Panc1 (cell line): ENCODE data around the gene DENND5B. TPM values are rescaled to one million over a fixed set of nuclear protein-coding genes. Genes with fewer than 3 reads are reported as not detected.

Experiments used
- ATAC-seq: fragments of 200-7000 bp; cut with Tn5 transposase; 2 replicates; pipeline ENCODE4 v1.9.1; 2020; ENCODE audit warnings: mild to moderate bottlenecking, moderate library complexity
- BruUV-seq: library from RNA; stranded (reverse); fragments of 400-500 nt; replicated peaks from 2 replicates; lab custom pipeline; 2021; lab: Mats Ljungman, UMichigan
- CTCF ChIA-PET: fragments of 300-600 bp; sonication (Branson Sonifier 250); formaldehyde crosslinking; loops from one replicate; lab custom pipeline; 2022; ENCODE audit warnings: antibody characterized with exemption; lab: Charles Lee
- POLR2A ChIA-PET: fragments of 300-600 bp; sonication (Branson Sonifier 250); formaldehyde crosslinking; loops from one replicate; lab custom pipeline; 2022; ENCODE audit warnings: antibody characterized with exemption; lab: Charles Lee
- DNase-seq: peaks from one replicate; pipeline ENCODE4 v3.0.0-alpha.2; 2010; ENCODE audit warnings: low read depth, low spot score
- H3K27ac ChIP-seq: 2 replicates; pipeline ENCODE4 v1.5.1; 2011; ENCODE audit warnings: mild to moderate bottlenecking, low read length, inconsistent platforms
- H3K27me3 ChIP-seq: fragments of 200-500 bp; sonication (Bioruptor generic); 2 replicates; pipeline ENCODE4 v1.6.0; 2014; ENCODE audit warnings: low read length, inconsistent platforms; ENCODE audit not compliant: control insufficient read depth, insufficient read depth
- H3K36me3 ChIP-seq: fragments of 200-500 bp; sonication (Bioruptor generic); 2 replicates; pipeline ENCODE4 v1.5.1; 2014; ENCODE audit warnings: inconsistent platforms, mild to moderate bottlenecking, low read length, moderate library complexity; ENCODE audit not compliant: control insufficient read depth, insufficient read depth
- H3K4me1 ChIP-seq: 2 replicates; pipeline ENCODE4 v1.5.1; 2011; ENCODE audit warnings: inconsistent platforms, mild to moderate bottlenecking, low read length, moderate library complexity; ENCODE audit not compliant: control insufficient read depth, insufficient read depth
- H3K4me3 ChIP-seq, 2 experiments: 2 replicates each; pipeline ENCODE4 v1.5.1; 2011 to 2012; ENCODE audit warnings: low read depth in 2 of 2, low read length in 2 of 2, mild to moderate bottlenecking in 2 of 2, inconsistent platforms in 1 of 2, moderate library complexity in 1 of 2
- H3K9me3 ChIP-seq: fragments of 200-500 bp; sonication (Bioruptor generic); 2 replicates; pipeline ENCODE4 v1.5.1; 2014; ENCODE audit warnings: low read depth, mild to moderate bottlenecking, inconsistent platforms, low read length, moderate library complexity; ENCODE audit not compliant: control insufficient read depth, insufficient read depth
- CTCF ChIP-seq: fragments of 450-650 bp; IDR thresholded peaks from 2 replicates; pipeline ENCODE4 v1.5.1; 2017; ENCODE audit warnings: mild to moderate bottlenecking
- POLR2AphosphoS5 ChIP-seq: IDR thresholded peaks from 2 replicates; pipeline ENCODE4 v1.6.1; 2012; ENCODE audit warnings: mild to moderate bottlenecking, low read depth, low read length, moderate library complexity
- SIN3A ChIP-seq: IDR thresholded peaks from 2 replicates; pipeline ENCODE4 v1.6.1; 2012; ENCODE audit warnings: low read depth, mild to moderate bottlenecking, low read length, moderate library complexity, borderline replicate concordance; ENCODE audit not compliant: insufficient read depth
- TCF7L2 ChIP-seq: IDR thresholded peaks from 2 replicates; pipeline ENCODE4 v1.6.1; 2011; ENCODE audit warnings: mild to moderate bottlenecking, low read depth, low read length, inconsistent platforms
- in situ Hi-C: cut with HindIII; loops from 2 replicates; pipeline ENCODE4 v1.10.0; 2016; ENCODE audit warnings: low sequenced_read_pairs, low pct_unique_long_range_greater_than_20kb
- intact Hi-C: fragments of 100-400 bp; cut with micrococcal nuclease; formaldehyde crosslinking; loops from one replicate; pipeline ENCODE4 v1.10.0; 2022; ENCODE audit not compliant: unreplicated experiment
- total RNA-seq: library from RNA; stranded (reverse); gene quantifications from one replicate; pipeline ENCODE4 v1.2.1, GENCODE V29; 2021; ENCODE audit not compliant: unreplicated experiment
- TF ChIP-seq, protein P1 (sequence below), 2 experiments: IDR thresholded peaks; 2 replicates each; pipeline ENCODE4 v1.6.1; 2011 to 2012; ENCODE audit warnings: low read depth in 2 of 2, control low read depth in 1 of 2, low read length in 1 of 2, mild to moderate bottlenecking in 1 of 2, moderate library complexity in 1 of 2; ENCODE audit not compliant: insufficient read depth in 1 of 2

The DENND5B gene
- total RNA-seq, 1 experiment from 2014 or later: 36.8 TPM

DNA sequence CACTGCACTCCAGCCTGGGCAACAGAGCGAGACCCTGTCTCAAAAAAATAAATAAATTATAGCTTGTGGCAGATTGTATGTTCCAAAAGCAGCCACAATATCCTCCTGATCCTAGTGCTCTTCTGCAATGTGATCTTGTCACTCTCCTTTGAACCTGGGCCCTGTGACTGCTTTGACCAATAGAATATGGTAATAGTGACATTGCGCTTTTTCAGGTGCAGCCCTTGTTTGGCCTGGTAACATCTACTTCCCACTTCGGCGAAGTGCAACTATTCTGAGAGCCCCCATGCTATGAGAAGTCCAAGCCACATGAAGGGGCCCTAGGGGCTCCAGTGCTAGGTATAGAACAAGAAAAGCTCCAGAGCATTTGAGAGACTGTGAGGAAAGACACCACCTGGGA is 31.1 kb upstream of the DENND5B start:
- ChIA-PET CTCF (no interaction called here), POLR2A (no interaction called here)
- TF ChIP-seq CTCF: no peak
- TF ChIP-seq POLR2AphosphoS5: no peak
- TF ChIP-seq, protein P1, sequence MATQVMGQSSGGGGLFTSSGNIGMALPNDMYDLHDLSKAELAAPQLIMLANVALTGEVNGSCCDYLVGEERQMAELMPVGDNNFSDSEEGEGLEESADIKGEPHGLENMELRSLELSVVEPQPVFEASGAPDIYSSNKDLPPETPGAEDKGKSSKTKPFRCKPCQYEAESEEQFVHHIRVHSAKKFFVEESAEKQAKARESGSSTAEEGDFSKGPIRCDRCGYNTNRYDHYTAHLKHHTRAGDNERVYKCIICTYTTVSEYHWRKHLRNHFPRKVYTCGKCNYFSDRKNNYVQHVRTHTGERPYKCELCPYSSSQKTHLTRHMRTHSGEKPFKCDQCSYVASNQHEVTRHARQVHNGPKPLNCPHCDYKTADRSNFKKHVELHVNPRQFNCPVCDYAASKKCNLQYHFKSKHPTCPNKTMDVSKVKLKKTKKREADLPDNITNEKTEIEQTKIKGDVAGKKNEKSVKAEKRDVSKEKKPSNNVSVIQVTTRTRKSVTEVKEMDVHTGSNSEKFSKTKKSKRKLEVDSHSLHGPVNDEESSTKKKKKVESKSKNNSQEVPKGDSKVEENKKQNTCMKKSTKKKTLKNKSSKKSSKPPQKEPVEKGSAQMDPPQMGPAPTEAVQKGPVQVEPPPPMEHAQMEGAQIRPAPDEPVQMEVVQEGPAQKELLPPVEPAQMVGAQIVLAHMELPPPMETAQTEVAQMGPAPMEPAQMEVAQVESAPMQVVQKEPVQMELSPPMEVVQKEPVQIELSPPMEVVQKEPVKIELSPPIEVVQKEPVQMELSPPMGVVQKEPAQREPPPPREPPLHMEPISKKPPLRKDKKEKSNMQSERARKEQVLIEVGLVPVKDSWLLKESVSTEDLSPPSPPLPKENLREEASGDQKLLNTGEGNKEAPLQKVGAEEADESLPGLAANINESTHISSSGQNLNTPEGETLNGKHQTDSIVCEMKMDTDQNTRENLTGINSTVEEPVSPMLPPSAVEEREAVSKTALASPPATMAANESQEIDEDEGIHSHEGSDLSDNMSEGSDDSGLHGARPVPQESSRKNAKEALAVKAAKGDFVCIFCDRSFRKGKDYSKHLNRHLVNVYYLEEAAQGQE (IDR thresholded peaks at IDR 0.05; ENCODE audit: insufficient read depth in 1 of 2, low read depth in 2 of 2, low read length in 1 of 2): no peak
- no peak for TF ChIP-seq SIN3A
- TF ChIP-seq TCF7L2: no peak
- no peak for DNase-seq
- H3K4me3 ChIP-seq: no peak overlapping the region
- intact Hi-C loops (no loop called here), in situ Hi-C loops (no loop called here)
- no peaks in the 10 kb centered on the region for H3K36me3 ChIP-seq
- no peaks in the 10 kb centered on the region for H3K27me3 ChIP-seq
- no peak overlapping the region for H3K27ac ChIP-seq
- no peak for ATAC-seq
- no peaks in the 10 kb centered on the region; the same call in 1 of the 2 replicates for H3K4me1 ChIP-seq
- BruUV-seq: no TSS peak
- H3K9me3 ChIP-seq: no peaks in the 10 kb centered on the region

- H3K9me3 ChIP-seq: no peaks in the 10 kb centered on the region
- no peak for DNase-seq
- no peaks in the 10 kb centered on the region for H3K27me3 ChIP-seq
- ChIA-PET CTCF (no interaction called here), POLR2A (no interaction called here)
- no TSS peak for BruUV-seq
- TF ChIP-seq SIN3A: no peak
- TF ChIP-seq, protein P1 (IDR thresholded peaks at IDR 0.05; ENCODE audit: insufficient read depth in 1 of 2, low read depth in 2 of 2, low read length in 1 of 2): no peak
- TF ChIP-seq CTCF: no peak
- no peak for TF ChIP-seq TCF7L2
- no peak for TF ChIP-seq POLR2AphosphoS5
- no peaks in the 10 kb centered on the region; the same call in 1 of the 2 replicates for H3K4me1 ChIP-seq
- H3K36me3 ChIP-seq: no peaks in the 10 kb centered on the region
- no peak for ATAC-seq
- intact Hi-C loops (no loop called here), in situ Hi-C loops (no loop called here)
- H3K4me3 ChIP-seq: no peak overlapping the region
- no peak overlapping the region for H3K27ac ChIP-seq
Measured at GRCh38 chr12:31620311-31620710, 29.4 kb upstream of the DENND5B start.
